ENCODE measurements around the gene PLEKHA7.

GRCh38 chr11:16799890-16800289 is 214.3 kb downstream of the PLEKHA7 start:
- TF ChIP-seq, protein P1, sequence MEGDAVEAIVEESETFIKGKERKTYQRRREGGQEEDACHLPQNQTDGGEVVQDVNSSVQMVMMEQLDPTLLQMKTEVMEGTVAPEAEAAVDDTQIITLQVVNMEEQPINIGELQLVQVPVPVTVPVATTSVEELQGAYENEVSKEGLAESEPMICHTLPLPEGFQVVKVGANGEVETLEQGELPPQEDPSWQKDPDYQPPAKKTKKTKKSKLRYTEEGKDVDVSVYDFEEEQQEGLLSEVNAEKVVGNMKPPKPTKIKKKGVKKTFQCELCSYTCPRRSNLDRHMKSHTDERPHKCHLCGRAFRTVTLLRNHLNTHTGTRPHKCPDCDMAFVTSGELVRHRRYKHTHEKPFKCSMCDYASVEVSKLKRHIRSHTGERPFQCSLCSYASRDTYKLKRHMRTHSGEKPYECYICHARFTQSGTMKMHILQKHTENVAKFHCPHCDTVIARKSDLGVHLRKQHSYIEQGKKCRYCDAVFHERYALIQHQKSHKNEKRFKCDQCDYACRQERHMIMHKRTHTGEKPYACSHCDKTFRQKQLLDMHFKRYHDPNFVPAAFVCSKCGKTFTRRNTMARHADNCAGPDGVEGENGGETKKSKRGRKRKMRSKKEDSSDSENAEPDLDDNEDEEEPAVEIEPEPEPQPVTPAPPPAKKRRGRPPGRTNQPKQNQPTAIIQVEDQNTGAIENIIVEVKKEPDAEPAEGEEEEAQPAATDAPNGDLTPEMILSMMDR (conservative IDR thresholded peaks at IDR 0.05; ENCODE audit: low read depth, low read length), result no peak
- TF ChIP-seq EZH2 (IDR thresholded peaks at IDR 0.05; ENCODE audit: borderline replicate concordance, low read depth, low read length, poor library complexity, severe bottlenecking), result no peak
